ENCODE measurements around the gene TMEM225B.

The TMEM225B gene

GRCh38 chr7:99557196-99557607 lies 40.9 kb upstream of the TMEM225B start:
- H3F3A ChIP-seq (ENCODE audit: insufficient read depth, low read length), result no peaks in the 10 kb centered on the region
- H3K4me1 ChIP-seq (ENCODE audit: insufficient read depth, low read length, severe bottlenecking), result peaks cover 28% of the 10 kb centered on the region
- peak overlapping the region; percentile 93 for H3K9ac ChIP-seq (ENCODE audit: low read length)
- H3K79me2 ChIP-seq (ENCODE audit: insufficient read depth, low read length), result peaks cover 39% of the 10 kb centered on the region
- H2AFZ ChIP-seq (ENCODE audit: low read length), result no peak overlapping the region
- H3K9me2 ChIP-seq (ENCODE audit: low read depth, low read length), result no peaks in the 10 kb centered on the region
- H4K20me1 ChIP-seq (ENCODE audit: insufficient read depth, low read length), result no peaks in the 10 kb centered on the region
- TF ChIP-seq CTCF (IDR thresholded peaks at IDR 0.05; ENCODE audit: low read length), result no peak
- TF ChIP-seq EZH2 (IDR thresholded peaks at IDR 0.05; ENCODE audit: borderline replicate concordance, low read length), result no peak
- H3K36me3 ChIP-seq (ENCODE audit: insufficient read depth, low read length), result peaks cover 62% of the 10 kb centered on the region
- peak overlapping the region; percentile 84 for H3K27ac ChIP-seq (ENCODE audit: low read depth, low read length, poor library complexity, severe bottlenecking)
- H3K4me3 ChIP-seq (ENCODE audit: low read depth, low read length, poor library complexity, severe bottlenecking), result peak overlapping the region; percentile 76
- peak overlapping the region; percentile 73 for H3K4me2 ChIP-seq (ENCODE audit: low read length)
- H3K27me3 ChIP-seq (ENCODE audit: insufficient read depth, low read length), result no peaks in the 10 kb centered on the region
- no peaks in the 10 kb centered on the region for H3K9me3 ChIP-seq (ENCODE audit: low read length)

GRCh38 chr7:99557940-99558305 lies 40.1 kb upstream of the TMEM225B start:
- peaks cover 39% of the 10 kb centered on the region for H3K79me2 ChIP-seq (ENCODE audit: insufficient read depth, low read length)
- peaks cover 22% of the 10 kb centered on the region for H3K4me1 ChIP-seq (ENCODE audit: insufficient read depth, low read length, severe bottlenecking)
- no peaks in the 10 kb centered on the region for H3F3A ChIP-seq (ENCODE audit: insufficient read depth, low read length)
- H3K9me2 ChIP-seq (ENCODE audit: low read depth, low read length), result no peaks in the 10 kb centered on the region
- TF ChIP-seq CTCF (IDR thresholded peaks at IDR 0.05; ENCODE audit: low read length) (no peak), EZH2 (IDR thresholded peaks at IDR 0.05; ENCODE audit: borderline replicate concordance, low read length) (no peak)
- peak overlapping the region; percentile 76 for H3K4me3 ChIP-seq (ENCODE audit: low read depth, low read length, poor library complexity, severe bottlenecking)
- peak overlapping the region; percentile 84 for H3K27ac ChIP-seq (ENCODE audit: low read depth, low read length, poor library complexity, severe bottlenecking)
- no peaks in the 10 kb centered on the region for H3K9me3 ChIP-seq (ENCODE audit: low read length)
- H3K27me3 ChIP-seq (ENCODE audit: insufficient read depth, low read length), result no peaks in the 10 kb centered on the region
- H3K4me2 ChIP-seq (ENCODE audit: low read length), result peak overlapping the region; percentile 73
- peak overlapping the region; percentile 93 for H3K9ac ChIP-seq (ENCODE audit: low read length)
- H4K20me1 ChIP-seq (ENCODE audit: insufficient read depth, low read length), result no peaks in the 10 kb centered on the region
- peaks cover 69% of the 10 kb centered on the region for H3K36me3 ChIP-seq (ENCODE audit: insufficient read depth, low read length)
- no peak overlapping the region for H2AFZ ChIP-seq (ENCODE audit: low read length)

GRCh38 chr7:99558306-99559174 lies 39.5 kb upstream of the TMEM225B start, which contains the start of gene ZNF655:
Gene ZNF655, plus strand, starts transcription at chr7:99558642. Its CDS starts 1,918 bp downstream, at chr7:99560560.
- Histone ChIP-seq H3K9ac (ENCODE audit: low read length) (peak within 1 kb of the TSS; percentile 93), H3K36me3 (ENCODE audit: insufficient read depth, low read length) (peaks cover 68% of the 10 kb centered on the region), H3K27ac (ENCODE audit: low read depth, low read length, poor library complexity, severe bottlenecking) (peak within 1 kb of the TSS; percentile 84)

More at GRCh38 chr7:99558306-99559174, 39.5 kb upstream of the TMEM225B start, which contains the start of gene ZNF655:
- Histone ChIP-seq H3K9me2 (ENCODE audit: low read depth, low read length) (no peaks in the 10 kb centered on the region), H3K27me3 (ENCODE audit: insufficient read depth, low read length) (no peaks in the 10 kb centered on the region), H3F3A (ENCODE audit: insufficient read depth, low read length) (no peaks in the 10 kb centered on the region), H3K4me1 (ENCODE audit: insufficient read depth, low read length, severe bottlenecking) (peaks cover 22% of the 10 kb centered on the region), H2AFZ (ENCODE audit: low read length) (no peak within 1 kb of the TSS), H3K79me2 (ENCODE audit: insufficient read depth, low read length) (peaks cover 39% of the 10 kb centered on the region), H4K20me1 (ENCODE audit: insufficient read depth, low read length) (no peaks in the 10 kb centered on the region), H3K4me3 (ENCODE audit: low read depth, low read length, poor library complexity, severe bottlenecking) (peak within 1 kb of the TSS; percentile 76), H3K4me2 (ENCODE audit: low read length) (peak within 1 kb of the TSS; percentile 73), H3K9me3 (ENCODE audit: low read length) (no peaks in the 10 kb centered on the region)
- no peak for TF ChIP-seq CTCF (IDR thresholded peaks at IDR 0.05; ENCODE audit: low read length)
- no peak for TF ChIP-seq EZH2 (IDR thresholded peaks at IDR 0.05; ENCODE audit: borderline replicate concordance, low read length)

All from OCI-LY1 (cell line).